Body of pancreas (tissue), 4 donors: ENCODE measurements around the gene RAB10. TPM values are rescaled to one million over a fixed set of nuclear protein-coding genes. Genes with fewer than 3 reads are reported as not detected.

Experiments used
- ATAC-seq: fragments of 150-250 bp; one replicate; pipeline ENCODE4 v1.9.1; 2016
- DNase-seq, 4 donors: peaks; one replicate each; pipeline ENCODE4 v3.0.0-alpha.2; 2019
- H3K27ac ChIP-seq, 4 donors: fragments of 200-600 bp; sonication (generic); 1 replicate in 3 of 4; 2 replicates in 1 of 4; pipeline versions ENCODE4 v1.5.1 to v1.6.1; 2016 to 2019; ENCODE audit warnings: mild to moderate bottlenecking in 1 of 4, mixed read lengths in 1 of 4, moderate library complexity in 1 of 4
- H3K27me3 ChIP-seq, 2 donors: fragments of 200-600 bp; sonication (generic); one replicate each; pipeline ENCODE4 v1.6.0; 2016; ENCODE audit warnings: mild to moderate bottlenecking in 1 of 2
- H3K36me3 ChIP-seq, 2 donors: fragments of 200-600 bp; sonication (generic); replicated peaks in 1 of 2; 2 replicates each; pipeline ENCODE4 v1.5.1; 2016; ENCODE audit warnings: low read depth in 2 of 2; ENCODE audit not compliant: insufficient read depth in 1 of 2
- H3K4me1 ChIP-seq: fragments of 200-600 bp; sonication (generic); one replicate; pipeline ENCODE4 v1.6.0; 2016
- H3K4me3 ChIP-seq, 2 donors: fragments of 200-600 bp; sonication (generic); 1 replicate in 1 of 2; 2 replicates in 1 of 2; pipeline ENCODE4 v1.5.1; 2016 to 2019
- H3K9me3 ChIP-seq, 3 donors: fragments of 200-600 bp; sonication (generic); 1 replicate in 2 of 3; 2 replicates in 1 of 3; pipeline ENCODE4 v1.5.1; 2016
- CTCF ChIP-seq, 7 experiments: fragments of 450-650 bp in 4 of 7; fragments of 200-600 bp in 3 of 7; sonication (generic) in 3 of 7; IDR thresholded peaks; one replicate each; pipeline ENCODE4 v1.5.1; 2016 to 2019; ENCODE audit warnings: antibody characterized with exemption in 7 of 7
- POLR2A ChIP-seq, 3 donors: fragments of 450-650 bp; IDR thresholded peaks; one replicate each; pipeline ENCODE4 v1.6.1; 2016; ENCODE audit warnings: antibody characterized with exemption in 3 of 3, mild to moderate bottlenecking in 2 of 3
- WGBS, 2 donors: methylation state at CpG; one replicate each; pipeline ENCODE4 v1.1.5; 2017; 5-methylcytosine and 5-hydroxymethylcytosine counted together
- intact Hi-C: fragments of 100-400 bp; cut with DNase I; formaldehyde crosslinking; loops from one replicate; pipeline ENCODE4 v1.15.1; 2023
- small RNA-seq: library from RNA; depleted of rRNA; stranded (forward); fragments of <200 nt; gene quantifications from one replicate; pipeline ENCODE3, GENCODE V24; 2016
- total RNA-seq, 2 donors: library from RNA; depleted of rRNA; stranded (reverse); fragments of >200 nt; gene quantifications; one replicate each; pipeline ENCODE4 v1.1.0, GENCODE V29; 2016

The RAB10 gene
- total RNA-seq, 2 donors from 2014 or later = 41.5 to 115 TPM

- DNase-seq (no peak), ATAC-seq (no peak)
- Histone ChIP-seq H3K4me3 (peak overlapping the region; percentile 8 to 29), H3K27ac (peak overlapping the region in 1 of 4 donors; percentile 22), H3K4me1 (peaks cover 13% of the 10 kb centered on the region), H3K27me3 (no peaks in the 10 kb centered on the region), H3K9me3 (no peaks in the 10 kb centered on the region), H3K36me3 (no peaks in the 10 kb centered on the region)
- WGBS, 2 donors = 51 to 78% methylated on average over 15 to 20 of the region's 20 CpGs
- intact Hi-C loops = no loop called here
- TF ChIP-seq POLR2A (IDR thresholded peaks at IDR 0.05) (no peak), CTCF (IDR thresholded peaks at IDR 0.05) (no peak)
Observed at GRCh38 chr2:26185304-26185928, 151.5 kb downstream of the RAB10 start.

GRCh38 chr2:26185954-26186770 is 152.3 kb downstream of the RAB10 start:
- TF ChIP-seq POLR2A (IDR thresholded peaks at IDR 0.05) (no peak), CTCF (IDR thresholded peaks at IDR 0.05) (no peak)
- Histone ChIP-seq H3K27ac (no peak overlapping the region), H3K27me3 (no peaks in the 10 kb centered on the region), H3K4me3 (no peak overlapping the region), H3K36me3 (no peaks in the 10 kb centered on the region), H3K4me1 (peaks cover 13% of the 10 kb centered on the region), H3K9me3 (no peaks in the 10 kb centered on the region)
- DNase-seq (no peak), ATAC-seq (no peak)
- WGBS, 2 donors = 90 to 93% methylated on average over 10 to 16 of the region's 16 CpGs
- intact Hi-C loops = no loop called here

Small RNA genes lying within 50 kb of the gene (small RNA-seq; reads per million reads assigned to genes)
- not detected for gene RNU6-942P
- not detected for gene UQCRHP2

Other genes with a start within 250 kb of the RAB10 start
- 1 to 10 TPM; 6.6 to 8.3 TPM for gene ASXL2, start 155.6 kb upstream of the RAB10 start, total RNA-seq
- 1 to 10 TPM in 1 of 2 donors, under 1 TPM in 1; 0.99 to 3.1 TPM for gene KIF3C, start 51.6 kb upstream of the RAB10 start, total RNA-seq
- 1 to 10 TPM; 1.6 TPM for gene GAREM2, start 139.0 kb downstream of the RAB10 start, total RNA-seq
- 100 to 1,000 TPM in 1 of 2 donors, 10 to 100 TPM in 1; 98.3 to 110 TPM for gene HADHA, start 210.5 kb downstream of the RAB10 start, total RNA-seq
- 100 to 1,000 TPM; 108 to 127 TPM for gene HADHB, start 210.9 kb downstream of the RAB10 start, total RNA-seq